SH-SY5Y (cell line): ENCODE data around the gene GRIK1.

Experiments
- GATA2 ChIP-seq: IDR thresholded peaks from 2 replicates; pipeline ENCODE4 v1.6.1; 2011; ENCODE audit warnings: mild to moderate bottlenecking, low read depth, low read length
- GATA3 ChIP-seq: IDR thresholded peaks from 2 replicates; pipeline ENCODE4 v1.6.1; 2011; ENCODE audit warnings: low read depth, mild to moderate bottlenecking, low read length, moderate library complexity

DNA sequence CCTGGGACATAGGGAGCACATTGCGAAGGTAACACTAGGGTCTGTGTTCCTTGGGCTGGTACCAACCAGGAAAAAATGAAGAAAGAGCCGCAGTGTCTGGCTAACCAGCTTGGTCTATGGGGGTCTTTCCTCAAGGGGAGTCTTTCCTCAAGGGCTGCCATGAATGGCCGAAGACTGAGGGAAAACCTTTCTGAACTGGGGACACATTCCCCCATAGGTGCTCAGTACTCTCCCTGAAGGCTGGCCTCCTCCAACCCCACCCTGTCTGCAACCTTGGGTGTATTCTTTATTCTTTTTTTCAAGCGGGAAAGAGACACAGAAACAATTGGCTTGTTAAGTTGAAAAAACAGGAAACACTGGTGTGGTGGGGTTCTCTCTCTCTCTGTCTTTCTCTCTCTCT lies 440.6 kb downstream of the GRIK1 start:
- no peak for TF ChIP-seq GATA3
- TF ChIP-seq GATA2, result no peak
